HEK293 (cell line): ENCODE data around the gene PRM3.

Experiments used
- ELK4 ChIP-seq: IDR thresholded peaks from 2 replicates; pipeline ENCODE4 v1.6.1; 2011; ENCODE audit warnings: mild to moderate bottlenecking, low read depth, low read length, borderline replicate concordance
- ZBTB20 ChIP-seq: fragments of 450-650 bp; formaldehyde crosslinking; IDR thresholded peaks from 2 replicates; pipeline ENCODE4 v1.5.1; 2016; ENCODE audit warnings: missing biosample characterization, missing genetic modification characterization
- ZNF24 ChIP-seq: fragments of 450-650 bp; formaldehyde crosslinking; IDR thresholded peaks from 2 replicates; pipeline ENCODE4 v1.5.1; 2016; ENCODE audit warnings: missing biosample characterization, missing genetic modification characterization
- ZNF654 ChIP-seq: fragments of 450-650 bp; formaldehyde crosslinking; IDR thresholded peaks from 2 replicates; pipeline ENCODE4 v1.5.1; 2016; ENCODE audit warnings: low read depth, missing biosample characterization, missing genetic modification characterization
- TF ChIP-seq, protein P1 (sequence below): fragments of 450-650 bp; formaldehyde crosslinking; IDR thresholded peaks from 2 replicates; pipeline ENCODE4 v1.5.1; 2016; ENCODE audit warnings: missing biosample characterization, missing genetic modification characterization
- TF ChIP-seq, protein P2 (sequence below): fragments of 450-650 bp; formaldehyde crosslinking; IDR thresholded peaks from 2 replicates; pipeline ENCODE4 v1.5.1; 2016; ENCODE audit warnings: missing biosample characterization, missing genetic modification characterization
- TF ChIP-seq, protein P3 (sequence below): fragments of 450-650 bp; formaldehyde crosslinking; IDR thresholded peaks from 2 replicates; pipeline ENCODE4 v1.5.1; 2017; ENCODE audit warnings: missing biosample characterization, missing genetic modification characterization

DNA sequence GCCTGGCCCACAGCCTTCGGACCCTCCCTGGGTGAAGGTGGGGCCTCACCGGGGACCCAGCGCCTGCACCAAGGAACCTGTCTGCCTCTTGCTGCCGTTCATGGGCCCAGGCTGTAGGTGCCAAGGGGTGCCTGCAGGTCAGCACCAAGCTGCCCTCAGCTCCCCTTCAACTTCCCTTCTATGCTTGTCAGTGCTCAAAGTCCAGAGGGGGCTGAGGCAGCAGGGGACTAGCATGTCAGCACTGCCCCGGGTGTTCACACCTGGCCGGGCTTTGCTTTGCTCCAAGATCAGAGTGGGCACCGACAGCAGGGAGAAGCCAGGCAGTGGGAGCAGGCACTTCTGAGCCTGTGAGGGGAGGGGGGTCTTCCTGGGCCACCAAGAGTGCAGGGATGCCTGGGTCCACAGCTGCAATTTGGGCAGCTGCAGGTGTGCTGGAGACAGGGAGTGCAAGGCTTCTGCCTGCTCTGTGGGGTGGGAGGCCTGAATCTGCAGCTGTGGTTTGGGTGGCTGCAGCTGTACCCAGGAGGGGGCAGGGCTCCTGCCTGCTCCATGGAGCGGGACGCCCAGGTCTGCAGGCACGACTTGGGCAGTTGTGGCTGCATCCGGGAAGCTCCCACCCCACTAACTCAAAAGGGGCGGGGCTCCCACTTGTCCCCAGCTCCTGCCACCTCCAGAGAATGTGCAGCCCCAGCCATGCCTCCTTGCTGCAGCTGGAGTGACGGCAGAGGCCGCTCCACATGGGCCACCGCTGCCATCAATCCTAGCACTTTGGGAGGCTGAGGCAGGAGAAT, 35.3 kb upstream of the PRM3 start:
- TF ChIP-seq, protein P1, sequence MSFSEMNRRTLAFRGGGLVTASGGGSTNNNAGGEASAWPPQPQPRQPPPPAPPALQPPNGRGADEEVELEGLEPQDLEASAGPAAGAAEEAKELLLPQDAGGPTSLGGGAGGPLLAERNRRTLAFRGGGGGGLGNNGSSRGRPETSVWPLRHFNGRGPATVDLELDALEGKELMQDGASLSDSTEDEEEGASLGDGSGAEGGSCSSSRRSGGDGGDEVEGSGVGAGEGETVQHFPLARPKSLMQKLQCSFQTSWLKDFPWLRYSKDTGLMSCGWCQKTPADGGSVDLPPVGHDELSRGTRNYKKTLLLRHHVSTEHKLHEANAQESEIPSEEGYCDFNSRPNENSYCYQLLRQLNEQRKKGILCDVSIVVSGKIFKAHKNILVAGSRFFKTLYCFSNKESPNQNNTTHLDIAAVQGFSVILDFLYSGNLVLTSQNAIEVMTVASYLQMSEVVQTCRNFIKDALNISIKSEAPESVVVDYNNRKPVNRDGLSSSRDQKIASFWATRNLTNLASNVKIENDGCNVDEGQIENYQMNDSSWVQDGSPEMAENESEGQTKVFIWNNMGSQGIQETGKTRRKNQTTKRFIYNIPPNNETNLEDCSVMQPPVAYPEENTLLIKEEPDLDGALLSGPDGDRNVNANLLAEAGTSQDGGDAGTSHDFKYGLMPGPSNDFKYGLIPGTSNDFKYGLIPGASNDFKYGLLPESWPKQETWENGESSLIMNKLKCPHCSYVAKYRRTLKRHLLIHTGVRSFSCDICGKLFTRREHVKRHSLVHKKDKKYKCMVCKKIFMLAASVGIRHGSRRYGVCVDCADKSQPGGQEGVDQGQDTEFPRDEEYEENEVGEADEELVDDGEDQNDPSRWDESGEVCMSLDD: no peak
- TF ChIP-seq ELK4 (no peak), ZNF654 (tag by site-specific recombination) (no peak), ZBTB20 (no peak), ZNF24 (no peak)
- TF ChIP-seq, protein P2, sequence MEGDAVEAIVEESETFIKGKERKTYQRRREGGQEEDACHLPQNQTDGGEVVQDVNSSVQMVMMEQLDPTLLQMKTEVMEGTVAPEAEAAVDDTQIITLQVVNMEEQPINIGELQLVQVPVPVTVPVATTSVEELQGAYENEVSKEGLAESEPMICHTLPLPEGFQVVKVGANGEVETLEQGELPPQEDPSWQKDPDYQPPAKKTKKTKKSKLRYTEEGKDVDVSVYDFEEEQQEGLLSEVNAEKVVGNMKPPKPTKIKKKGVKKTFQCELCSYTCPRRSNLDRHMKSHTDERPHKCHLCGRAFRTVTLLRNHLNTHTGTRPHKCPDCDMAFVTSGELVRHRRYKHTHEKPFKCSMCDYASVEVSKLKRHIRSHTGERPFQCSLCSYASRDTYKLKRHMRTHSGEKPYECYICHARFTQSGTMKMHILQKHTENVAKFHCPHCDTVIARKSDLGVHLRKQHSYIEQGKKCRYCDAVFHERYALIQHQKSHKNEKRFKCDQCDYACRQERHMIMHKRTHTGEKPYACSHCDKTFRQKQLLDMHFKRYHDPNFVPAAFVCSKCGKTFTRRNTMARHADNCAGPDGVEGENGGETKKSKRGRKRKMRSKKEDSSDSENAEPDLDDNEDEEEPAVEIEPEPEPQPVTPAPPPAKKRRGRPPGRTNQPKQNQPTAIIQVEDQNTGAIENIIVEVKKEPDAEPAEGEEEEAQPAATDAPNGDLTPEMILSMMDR (tag by site-specific recombination): no peak
- TF ChIP-seq, protein P3, sequence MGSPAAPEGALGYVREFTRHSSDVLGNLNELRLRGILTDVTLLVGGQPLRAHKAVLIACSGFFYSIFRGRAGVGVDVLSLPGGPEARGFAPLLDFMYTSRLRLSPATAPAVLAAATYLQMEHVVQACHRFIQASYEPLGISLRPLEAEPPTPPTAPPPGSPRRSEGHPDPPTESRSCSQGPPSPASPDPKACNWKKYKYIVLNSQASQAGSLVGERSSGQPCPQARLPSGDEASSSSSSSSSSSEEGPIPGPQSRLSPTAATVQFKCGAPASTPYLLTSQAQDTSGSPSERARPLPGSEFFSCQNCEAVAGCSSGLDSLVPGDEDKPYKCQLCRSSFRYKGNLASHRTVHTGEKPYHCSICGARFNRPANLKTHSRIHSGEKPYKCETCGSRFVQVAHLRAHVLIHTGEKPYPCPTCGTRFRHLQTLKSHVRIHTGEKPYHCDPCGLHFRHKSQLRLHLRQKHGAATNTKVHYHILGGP: no peak
